ENCODE measurements around the gene PARD3B.

The PARD3B gene

GRCh38 chr2:205511641-205512040 lies 966.4 kb downstream of the PARD3B start:
- Histone ChIP-seq H3F3A (ENCODE audit: insufficient read depth) (no peaks in the 10 kb centered on the region), H3K4me3 (ENCODE audit: insufficient read depth, low read length, poor library complexity, severe bottlenecking) (no peak overlapping the region), H3K9ac (ENCODE audit: low read length) (no peak overlapping the region), H3K9me3 (ENCODE audit: insufficient read depth, low read length) (no peaks in the 10 kb centered on the region), H3K27me3 (ENCODE audit: low read length) (no peaks in the 10 kb centered on the region), H3K79me2 (ENCODE audit: insufficient read depth, low read length) (no peaks in the 10 kb centered on the region), H2AFZ (ENCODE audit: low read depth, low read length, severe bottlenecking) (no peak overlapping the region), H3K4me2 (ENCODE audit: low read depth, low read length, poor library complexity, severe bottlenecking) (no peak overlapping the region), H3K36me3 (ENCODE audit: low read length) (no peaks in the 10 kb centered on the region), H3K9me2 (replicated peaks; ENCODE audit: insufficient read depth, low read length) (no peaks in the 10 kb centered on the region), H3K27ac (ENCODE audit: low read depth, low read length) (no peak overlapping the region), H4K20me1 (ENCODE audit: low read depth, low read length) (no peaks in the 10 kb centered on the region)
- TF ChIP-seq EZH2phosphoT487 (conservative IDR thresholded peaks at IDR 0.05; ENCODE audit: low read length) (no peak), CTCF (IDR thresholded peaks at IDR 0.05; ENCODE audit: insufficient read depth, low read length, poor library complexity, severe bottlenecking) (no peak)

- Histone ChIP-seq H3K4me2 (ENCODE audit: low read depth, low read length, poor library complexity, severe bottlenecking) (no peak overlapping the region), H3K9me3 (ENCODE audit: insufficient read depth, low read length) (0 out of 2 replicates have a peak, but pooled peaks cover 3% of the 10 kb centered on the region), H3K79me2 (ENCODE audit: insufficient read depth, low read length) (no peaks in the 10 kb centered on the region), H4K20me1 (ENCODE audit: low read depth, low read length) (no peaks in the 10 kb centered on the region), H3K9me2 (replicated peaks; ENCODE audit: insufficient read depth, low read length) (no peaks in the 10 kb centered on the region), H3F3A (ENCODE audit: insufficient read depth) (no peaks in the 10 kb centered on the region), H3K27ac (ENCODE audit: low read depth, low read length) (no peak overlapping the region), H3K4me3 (ENCODE audit: insufficient read depth, low read length, poor library complexity, severe bottlenecking) (no peak overlapping the region), H3K27me3 (ENCODE audit: low read length) (no peaks in the 10 kb centered on the region), H3K36me3 (ENCODE audit: low read length) (no peaks in the 10 kb centered on the region), H3K9ac (ENCODE audit: low read length) (no peak overlapping the region), H2AFZ (ENCODE audit: low read depth, low read length, severe bottlenecking) (no peak overlapping the region)
- TF ChIP-seq EZH2phosphoT487 (conservative IDR thresholded peaks at IDR 0.05; ENCODE audit: low read length) = no peak
- no peak for TF ChIP-seq CTCF (IDR thresholded peaks at IDR 0.05; ENCODE audit: insufficient read depth, low read length, poor library complexity, severe bottlenecking)
Measured at GRCh38 chr2:205520311-205520710, 975.0 kb downstream of the PARD3B start.

DNA sequence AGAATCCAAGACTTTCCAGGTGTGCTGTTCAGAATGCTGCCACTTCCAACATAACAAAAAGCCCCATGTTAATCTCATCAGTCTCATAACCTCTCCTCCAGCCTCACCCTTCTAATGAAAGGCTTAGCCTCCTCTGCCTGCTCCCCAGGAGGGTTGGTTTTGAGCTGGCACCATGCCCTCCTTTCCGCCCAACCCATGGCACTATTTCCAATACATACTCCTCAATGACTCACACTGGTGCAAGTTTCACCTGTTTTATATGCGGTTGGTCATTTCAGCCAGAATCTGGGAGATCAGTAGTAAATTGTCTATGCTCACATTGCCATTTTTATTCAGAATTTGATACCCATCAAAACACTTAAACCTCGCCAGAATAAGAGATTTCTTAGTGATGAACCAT lies 979.4 kb downstream of the PARD3B start:
- no peaks in the 10 kb centered on the region for H4K20me1 ChIP-seq (ENCODE audit: low read depth, low read length)
- H3F3A ChIP-seq (ENCODE audit: insufficient read depth) = no peaks in the 10 kb centered on the region
- H3K27ac ChIP-seq (ENCODE audit: low read depth, low read length) = no peak overlapping the region
- no peaks in the 10 kb centered on the region for H3K36me3 ChIP-seq (ENCODE audit: low read length)
- H2AFZ ChIP-seq (ENCODE audit: low read depth, low read length, severe bottlenecking) = no peak overlapping the region
- H3K9me3 ChIP-seq (ENCODE audit: insufficient read depth, low read length) = no peaks in the 10 kb centered on the region
- no peaks in the 10 kb centered on the region for H3K79me2 ChIP-seq (ENCODE audit: insufficient read depth, low read length)
- H3K27me3 ChIP-seq (ENCODE audit: low read length) = no peaks in the 10 kb centered on the region
- no peak overlapping the region for H3K9ac ChIP-seq (ENCODE audit: low read length)
- TF ChIP-seq EZH2phosphoT487 (conservative IDR thresholded peaks at IDR 0.05; ENCODE audit: low read length) = no peak
- TF ChIP-seq CTCF (IDR thresholded peaks at IDR 0.05; ENCODE audit: insufficient read depth, low read length, poor library complexity, severe bottlenecking) = no peak
- no peaks in the 10 kb centered on the region for H3K9me2 ChIP-seq (replicated peaks; ENCODE audit: insufficient read depth, low read length)
- H3K4me2 ChIP-seq (ENCODE audit: low read depth, low read length, poor library complexity, severe bottlenecking) = no peak overlapping the region
- H3K4me3 ChIP-seq (ENCODE audit: insufficient read depth, low read length, poor library complexity, severe bottlenecking) = no peak overlapping the region

Data from SU-DHL-6 (cell line).